GM12865 (cell line): ENCODE measurements around the gene IQCK.

ENCODE experiments used
- DNase-seq: peaks from one replicate; pipeline ENCODE4 v3.0.0; 2010; ENCODE audit warnings: low read depth
- H3K4me3 ChIP-seq: 2 replicates; pipeline ENCODE4 v1.5.1; 2011; ENCODE audit warnings: mild to moderate bottlenecking, low read depth, low read length, control low read depth
- TF ChIP-seq, protein P1 (sequence below): IDR thresholded peaks from 2 replicates; pipeline ENCODE4 v1.5.1; 2011; ENCODE audit warnings: low read length, control low read depth, low read depth, inconsistent platforms; ENCODE audit not compliant: insufficient read depth; ENCODE audit errors: missing control alignments

The IQCK gene

GRCh38 chr16:19858340-19859018, 140.4 kb downstream of the IQCK start:
- H3K4me3 ChIP-seq, result no peak overlapping the region
- TF ChIP-seq, protein P1, sequence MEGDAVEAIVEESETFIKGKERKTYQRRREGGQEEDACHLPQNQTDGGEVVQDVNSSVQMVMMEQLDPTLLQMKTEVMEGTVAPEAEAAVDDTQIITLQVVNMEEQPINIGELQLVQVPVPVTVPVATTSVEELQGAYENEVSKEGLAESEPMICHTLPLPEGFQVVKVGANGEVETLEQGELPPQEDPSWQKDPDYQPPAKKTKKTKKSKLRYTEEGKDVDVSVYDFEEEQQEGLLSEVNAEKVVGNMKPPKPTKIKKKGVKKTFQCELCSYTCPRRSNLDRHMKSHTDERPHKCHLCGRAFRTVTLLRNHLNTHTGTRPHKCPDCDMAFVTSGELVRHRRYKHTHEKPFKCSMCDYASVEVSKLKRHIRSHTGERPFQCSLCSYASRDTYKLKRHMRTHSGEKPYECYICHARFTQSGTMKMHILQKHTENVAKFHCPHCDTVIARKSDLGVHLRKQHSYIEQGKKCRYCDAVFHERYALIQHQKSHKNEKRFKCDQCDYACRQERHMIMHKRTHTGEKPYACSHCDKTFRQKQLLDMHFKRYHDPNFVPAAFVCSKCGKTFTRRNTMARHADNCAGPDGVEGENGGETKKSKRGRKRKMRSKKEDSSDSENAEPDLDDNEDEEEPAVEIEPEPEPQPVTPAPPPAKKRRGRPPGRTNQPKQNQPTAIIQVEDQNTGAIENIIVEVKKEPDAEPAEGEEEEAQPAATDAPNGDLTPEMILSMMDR, result no peak
- no peak for DNase-seq

GRCh38 chr16:19859166-19859565, 141.1 kb downstream of the IQCK start:
- DNase-seq, result no peak
- TF ChIP-seq, protein P1, result no peak
- no peak overlapping the region for H3K4me3 ChIP-seq

DNA sequence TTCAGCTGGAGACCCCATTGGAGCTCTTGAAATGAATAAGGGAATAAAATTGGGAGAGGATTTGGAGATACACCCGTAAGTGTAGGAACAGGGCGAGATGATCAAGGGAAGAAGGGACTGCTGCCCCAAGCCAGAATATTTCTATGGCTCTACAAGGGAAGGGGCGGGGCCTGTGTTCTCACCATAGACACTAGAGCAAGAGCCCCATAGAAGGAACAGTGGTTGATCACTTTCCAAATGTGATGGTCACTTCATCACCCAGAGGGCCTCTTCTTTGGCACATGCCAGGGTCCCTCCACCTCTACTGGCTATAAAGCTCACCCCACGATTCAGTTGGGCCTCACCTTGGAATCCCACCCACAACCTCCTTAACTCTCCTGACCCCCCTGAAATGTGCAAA, 141.5 kb downstream of the IQCK start:
- no peak for DNase-seq
- no peak overlapping the region for H3K4me3 ChIP-seq
- TF ChIP-seq, protein P1, result no peak

DNA sequence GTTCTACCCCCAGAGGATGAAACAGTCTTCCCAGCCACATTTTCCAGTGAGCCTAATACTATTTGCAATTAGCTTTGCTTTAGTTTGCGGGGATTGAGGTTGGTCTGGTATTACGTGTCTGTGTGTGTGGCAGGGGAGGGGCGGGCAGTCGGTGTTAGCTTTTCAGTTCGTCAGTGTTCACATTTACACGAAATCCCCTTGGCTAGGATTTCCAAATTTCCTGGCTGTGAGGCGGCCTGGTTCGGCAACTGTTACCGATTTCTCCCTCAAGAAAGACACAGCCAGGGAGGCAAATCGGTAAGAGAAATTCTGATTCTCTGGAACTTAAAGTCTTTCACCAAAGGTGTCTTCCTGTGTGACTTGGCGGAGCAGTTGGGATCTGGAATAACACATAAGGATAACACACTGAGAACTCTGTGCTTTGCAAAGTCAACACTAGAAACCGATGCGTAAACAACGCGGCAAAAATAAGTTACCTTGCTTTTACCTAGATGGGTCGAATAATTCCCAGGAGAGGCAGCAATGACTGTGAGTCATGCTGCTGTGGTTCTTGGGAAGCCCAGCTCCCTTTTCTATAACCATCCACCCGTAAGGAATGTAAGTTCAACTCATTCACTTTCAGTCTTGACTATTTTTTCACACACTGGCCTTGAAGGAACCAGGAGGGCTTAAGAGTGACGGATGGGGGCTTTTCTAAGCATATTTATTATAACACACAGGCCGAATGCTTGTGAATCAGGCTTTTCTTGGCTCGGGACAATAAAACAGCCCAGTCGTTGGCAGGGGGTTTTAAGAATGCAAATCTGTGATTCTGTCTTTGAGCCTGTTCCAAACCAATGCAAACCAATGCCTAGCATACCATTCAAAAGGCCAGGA, 142.3 kb downstream of the IQCK start:
- no peak for DNase-seq

DNA sequence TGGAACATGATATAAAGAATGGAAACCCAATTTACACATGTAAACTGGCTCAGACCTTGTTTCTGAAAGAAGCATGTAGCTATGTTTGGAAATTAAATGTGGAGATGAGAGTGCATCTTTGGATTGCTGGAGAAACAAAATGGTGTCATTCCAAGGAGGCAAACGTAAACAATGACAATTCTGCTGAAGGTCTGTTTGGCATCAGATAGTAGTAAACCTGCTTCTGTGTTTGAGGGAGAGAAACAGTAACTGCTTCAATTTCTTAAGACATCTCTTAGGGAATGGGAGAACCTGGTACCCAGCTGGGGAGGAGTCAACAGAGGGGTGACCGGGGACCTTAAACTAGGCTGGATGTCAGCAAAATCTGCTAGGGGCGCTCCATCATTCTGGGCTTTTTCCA, 143.1 kb downstream of the IQCK start:
- H3K4me3 ChIP-seq, result no peak overlapping the region
- DNase-seq, result no peak

More for the DNA sequence above, 142.3 kb downstream of the IQCK start:
- TF ChIP-seq, protein P1, result no peak
- no peak overlapping the region for H3K4me3 ChIP-seq

DNA sequence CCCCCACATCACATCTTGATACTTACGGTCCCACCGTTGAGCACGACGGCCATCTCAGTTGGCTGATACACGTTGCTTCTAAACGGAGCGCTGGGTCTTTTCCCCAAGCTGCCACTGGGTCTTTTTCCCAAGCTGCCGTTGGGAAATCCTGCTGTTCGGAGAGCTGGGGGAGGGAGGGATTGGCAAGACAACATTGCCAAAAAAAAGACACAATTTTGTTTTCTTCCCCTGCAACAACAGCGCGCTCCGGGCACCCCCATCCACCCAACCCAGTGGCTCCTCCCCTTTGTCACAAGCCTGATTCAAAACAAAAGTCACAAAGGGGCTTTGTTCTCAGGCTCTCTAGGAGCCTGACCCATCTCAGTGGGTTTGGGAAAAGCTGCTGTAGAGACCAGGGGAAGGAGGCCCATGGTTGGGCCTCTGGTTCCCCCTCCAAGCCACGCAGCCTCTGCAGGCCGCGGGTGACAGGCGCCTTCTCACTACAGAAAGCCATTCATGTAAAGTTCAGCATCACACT, 143.8 kb downstream of the IQCK start:
- H3K4me3 ChIP-seq, result no peak overlapping the region
- no peak for DNase-seq
- TF ChIP-seq, protein P1, result no peak

More for the DNA sequence above, 143.1 kb downstream of the IQCK start:
- TF ChIP-seq, protein P1, result no peak
